GM19463 (cell line): Measurements from ENCODE around the gene FOXP4.

Experiments used
- ATAC-seq: cut with Tn5 transposase; IDR thresholded peaks from one replicate; pipeline ENCODE4 v1.9.1; 2021; ENCODE audit warnings: mild to moderate bottlenecking, moderate library complexity; ENCODE audit not compliant: unreplicated experiment

Gene FOXP4

GRCh38 chr6:41623330-41623729 is 77.1 kb downstream of the FOXP4 start:
- no peak for ATAC-seq

GRCh38 chr6:41624621-41625380 is 78.6 kb downstream of the FOXP4 start:
- ATAC-seq, result no peak

DNA sequence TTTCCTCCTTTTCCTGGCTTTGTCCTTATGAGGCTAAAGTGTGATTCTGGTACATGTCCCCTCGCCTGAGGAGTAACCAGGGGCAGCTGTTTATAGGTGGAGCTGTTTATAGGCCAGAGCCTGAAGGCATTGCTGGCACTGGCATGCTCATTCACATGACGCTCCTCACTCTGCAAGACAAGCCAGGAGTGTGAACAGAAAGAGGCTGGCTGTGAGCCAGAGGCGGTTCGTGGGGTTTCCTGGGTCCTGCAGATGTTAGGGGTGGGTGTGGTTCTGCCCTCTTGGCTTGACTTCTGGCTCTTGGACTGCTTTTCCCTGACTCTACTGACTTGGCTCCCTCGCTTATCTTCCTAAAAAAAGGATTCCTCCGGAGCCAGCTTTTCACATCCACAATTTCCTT is 79.3 kb downstream of the FOXP4 start:
- no peak for ATAC-seq

- no peak for ATAC-seq
Measured at GRCh38 chr6:41626022-41626421, 79.8 kb downstream of the FOXP4 start.

DNA sequence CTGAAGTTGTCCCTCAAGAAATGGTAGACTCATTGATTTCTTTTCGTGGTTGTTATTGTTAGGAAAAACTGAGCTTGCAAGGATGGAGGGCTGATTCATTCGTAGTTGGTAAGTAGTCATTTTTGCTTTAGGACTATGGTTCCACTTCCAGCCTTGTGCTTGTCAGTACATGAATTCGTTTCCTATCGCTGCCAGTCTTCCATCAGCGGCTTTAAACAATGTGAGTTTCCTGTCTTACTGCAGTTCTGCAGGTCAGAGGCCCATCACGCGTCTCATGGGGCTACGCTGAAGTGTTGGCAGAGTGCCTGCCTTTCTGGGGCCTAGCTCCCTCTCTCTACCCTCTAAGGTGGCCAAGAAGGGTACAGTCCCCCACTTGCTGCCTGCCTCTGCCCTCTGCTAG is 80.7 kb downstream of the FOXP4 start:
- no peak for ATAC-seq

DNA sequence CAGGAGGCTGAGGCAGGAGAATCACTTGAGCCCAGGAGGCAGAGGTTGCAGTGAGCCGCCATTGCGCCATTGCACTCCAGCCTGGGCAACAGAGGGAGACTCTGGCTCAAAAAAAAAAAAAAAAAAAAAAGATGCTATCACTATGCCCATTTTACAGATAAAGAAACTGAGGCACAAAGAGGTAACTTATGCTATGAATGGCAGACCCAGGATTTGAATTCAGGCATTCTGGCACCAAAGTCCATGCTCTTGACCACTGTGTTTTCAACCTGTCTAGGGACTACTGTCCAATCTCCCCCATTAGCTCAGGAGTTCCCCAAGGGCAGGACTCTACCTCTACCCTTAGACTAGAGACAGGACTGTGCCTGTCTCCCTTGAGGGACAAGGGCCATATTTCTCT is 82.9 kb downstream of the FOXP4 start:
- no peak for ATAC-seq

- no peak for ATAC-seq
Measured at GRCh38 chr6:41630069-41630468, 83.9 kb downstream of the FOXP4 start.

GRCh38 chr6:41630946-41631345 is 84.8 kb downstream of the FOXP4 start:
- ATAC-seq, result no peak

DNA sequence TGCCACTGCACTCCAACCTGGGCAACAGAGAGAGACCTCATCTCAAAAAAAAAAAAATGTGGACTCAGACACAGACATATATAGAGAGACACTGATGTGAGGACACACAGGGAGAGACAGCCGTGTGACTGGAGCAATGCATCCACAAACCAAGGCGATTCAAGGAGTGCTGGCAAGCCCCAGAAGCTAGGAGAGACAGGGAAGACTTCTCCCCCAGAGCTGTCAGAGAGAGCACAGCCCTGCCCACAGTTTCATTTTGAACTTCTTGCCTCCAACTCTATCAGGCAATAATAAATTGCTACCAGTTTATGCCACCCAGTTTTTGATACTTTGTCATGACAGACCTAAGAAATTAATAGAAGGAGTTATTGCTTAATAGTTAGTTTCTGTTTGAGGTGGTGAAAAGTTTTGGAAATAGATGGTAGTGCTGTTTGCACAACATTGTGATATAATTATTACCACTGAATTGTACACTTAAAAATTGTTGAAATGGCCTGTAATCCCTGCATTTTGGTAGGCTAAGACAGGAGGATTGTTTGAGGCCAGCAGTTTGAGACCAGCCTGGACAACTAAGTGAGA is 87.0 kb downstream of the FOXP4 start:
- ATAC-seq, result no peak

DNA sequence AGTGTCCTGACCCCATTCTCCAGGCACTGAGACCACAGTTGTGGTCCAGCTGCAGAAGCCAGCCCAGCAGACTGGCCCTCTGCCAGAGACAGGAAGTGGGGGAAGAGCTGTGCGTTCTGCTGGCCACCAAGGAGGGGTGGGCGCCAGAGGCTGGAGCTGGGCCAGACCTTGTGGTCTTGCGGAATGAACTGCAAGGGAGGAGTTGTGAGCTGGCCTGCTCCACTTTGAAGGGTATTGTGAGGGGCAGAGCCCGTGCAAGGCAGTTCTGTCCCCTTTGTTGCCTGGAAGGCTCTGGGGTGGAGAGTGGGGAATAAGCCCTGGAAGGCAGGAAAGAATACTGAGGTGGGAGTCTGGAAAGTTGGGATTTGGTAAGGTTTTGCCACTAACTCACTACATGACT is 88.5 kb downstream of the FOXP4 start:
- ATAC-seq, result no peak

DNA sequence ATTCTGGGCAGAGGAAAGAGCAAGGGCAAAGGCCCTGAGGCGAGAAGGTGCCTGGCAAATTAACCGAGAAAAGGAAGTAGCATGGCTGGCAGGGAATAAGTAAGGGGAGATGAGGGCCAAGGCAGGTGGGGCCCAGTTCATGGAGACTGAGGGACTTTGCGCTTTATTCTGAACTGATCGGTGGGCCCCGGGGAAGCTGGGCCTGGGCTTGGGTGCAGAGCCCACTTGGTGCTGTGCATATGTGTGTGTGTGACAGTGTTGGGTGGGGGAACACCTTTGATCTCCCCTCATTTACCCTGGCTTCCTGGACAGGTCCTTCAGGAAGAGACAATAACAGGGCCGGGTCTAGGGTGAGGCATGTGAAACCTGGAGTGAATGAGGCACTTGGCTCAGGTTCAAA is 89.2 kb downstream of the FOXP4 start:
- no peak for ATAC-seq

- ATAC-seq, result no peak
Measured at GRCh38 chr6:41636833-41637193, 90.6 kb downstream of the FOXP4 start.

GRCh38 chr6:41637194-41638001 is 91.2 kb downstream of the FOXP4 start:
- ATAC-seq, result no peak

- no peak for ATAC-seq
Measured at GRCh38 chr6:41638002-41638934, 92.1 kb downstream of the FOXP4 start, which contains the start of gene MDFI. MDFI (plus strand) TSS chr6:41638468; CDS start chr6:41638750, 282 bp downstream.

DNA sequence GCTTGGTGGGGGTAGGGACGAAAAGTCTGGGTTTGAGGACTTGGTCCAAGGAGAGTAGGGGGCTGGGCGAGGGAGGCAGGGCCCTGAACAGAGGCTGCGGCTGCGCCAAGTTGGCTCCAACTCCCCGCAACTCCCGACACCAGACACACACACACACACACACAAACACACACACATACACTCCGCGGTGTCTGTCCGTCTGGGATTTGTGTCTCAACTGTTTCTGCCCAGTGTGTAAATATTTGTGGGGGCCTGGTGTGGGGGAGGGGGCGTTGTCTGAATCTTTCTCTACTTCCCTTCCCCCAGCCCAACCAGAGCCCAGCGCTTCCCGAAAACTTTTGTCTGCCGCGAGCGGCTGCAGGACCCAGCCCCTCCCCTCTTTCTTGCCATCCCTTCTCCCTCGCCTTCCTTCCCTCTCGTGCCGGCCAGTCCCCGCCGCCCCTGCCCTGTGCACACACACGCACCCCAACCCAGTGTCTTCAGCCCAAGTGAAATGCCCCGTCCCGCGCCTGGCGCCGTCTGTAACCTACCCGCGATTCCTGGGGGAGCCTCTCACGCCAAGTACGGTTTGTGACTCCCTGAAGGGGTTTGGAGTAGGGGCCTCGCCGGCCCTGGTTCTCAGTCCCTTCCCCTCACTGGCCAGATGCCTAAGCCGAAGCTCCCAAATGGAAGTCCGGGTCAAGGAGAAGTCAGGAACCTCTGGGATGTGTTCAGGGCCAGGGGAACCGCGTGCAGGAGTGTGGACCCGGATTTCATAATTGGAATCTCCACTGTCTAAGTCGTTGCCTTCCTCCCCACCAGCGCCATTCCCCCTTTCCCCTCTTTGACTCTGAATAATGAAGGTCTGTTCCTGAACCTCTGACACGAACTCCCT is 93.0 kb downstream of the FOXP4 start:
- ATAC-seq, result no peak

DNA sequence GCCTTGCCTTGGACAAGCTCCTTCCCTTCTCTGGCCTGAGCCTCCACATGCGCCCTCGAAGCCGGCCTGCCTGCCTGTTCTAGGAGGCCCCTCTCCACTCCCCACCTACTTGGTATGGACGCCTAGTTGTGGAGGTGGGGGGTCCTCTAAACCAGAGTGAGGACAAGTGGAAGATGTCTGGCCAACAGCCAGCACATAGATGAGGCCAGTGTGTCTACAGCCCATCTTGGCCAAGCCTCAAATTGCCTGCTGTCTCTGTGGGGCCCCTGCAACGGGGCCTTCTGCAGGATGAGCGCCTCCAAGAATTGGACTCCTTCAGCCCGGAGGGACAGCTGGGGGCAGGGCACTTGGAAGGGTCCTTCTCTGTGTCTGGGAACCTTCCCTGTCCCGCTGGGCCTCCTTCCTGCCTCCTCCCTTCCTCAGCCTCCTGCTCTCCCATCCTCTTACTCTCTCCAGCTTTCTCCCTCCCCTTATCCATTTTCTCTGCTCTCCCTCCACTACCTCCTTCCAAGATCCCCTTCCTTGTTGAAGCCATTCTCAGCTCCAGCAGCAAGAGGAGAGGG is 93.7 kb downstream of the FOXP4 start:
- no peak for ATAC-seq

DNA sequence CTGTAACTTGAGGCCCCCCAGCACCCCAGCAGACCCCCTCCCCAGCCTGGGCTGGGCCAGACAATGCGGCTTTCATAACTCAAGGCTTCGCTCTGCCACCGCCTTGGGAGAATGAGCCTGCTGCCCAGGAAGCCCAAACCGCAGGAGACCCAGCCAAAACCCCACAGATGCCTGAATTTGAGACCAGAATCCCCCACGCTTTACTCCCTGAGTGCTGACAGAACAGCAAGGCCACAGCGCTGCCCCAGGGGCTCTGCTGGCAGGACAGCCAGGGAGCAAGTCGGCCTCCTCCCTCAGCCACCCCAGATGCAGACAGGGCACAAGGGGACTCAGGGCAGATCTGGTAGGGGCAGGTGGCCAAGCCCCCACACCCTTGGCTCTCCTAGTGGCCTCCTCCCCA is 94.2 kb downstream of the FOXP4 start:
- no peak for ATAC-seq

DNA sequence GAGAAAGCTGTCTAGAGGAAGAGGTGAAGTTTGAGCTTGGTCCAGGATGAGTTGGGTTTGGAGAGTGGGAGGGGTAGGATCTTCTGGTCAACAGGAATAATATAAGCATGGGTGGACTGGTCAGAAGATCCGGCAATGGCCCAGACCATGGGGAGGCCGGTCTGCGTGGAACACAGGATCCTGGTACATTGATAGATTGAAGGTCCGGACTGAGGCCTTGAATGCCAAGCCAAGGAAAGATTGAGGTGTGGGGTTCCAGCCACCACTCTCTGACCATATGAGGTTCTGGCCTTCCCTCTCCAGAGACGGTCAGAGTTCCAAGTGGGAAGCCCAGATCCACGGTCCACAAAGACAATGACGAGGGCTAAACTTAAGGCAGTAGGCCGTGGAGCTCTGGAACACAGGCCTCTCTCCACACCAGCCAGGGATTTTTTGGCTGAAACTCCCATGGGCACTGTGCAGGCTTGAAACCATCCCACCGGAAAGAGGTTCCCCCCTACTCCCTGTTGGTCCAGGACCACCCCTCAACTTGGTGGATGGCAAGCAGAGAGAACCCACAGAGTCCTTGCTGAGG is 95.3 kb downstream of the FOXP4 start:
- ATAC-seq, result no peak
